IMR-90 (cell line): Measurements from ENCODE around the gene SLC25A15.

Source experiments
- ELK1 ChIP-seq: fragments of 150-350 bp; IDR thresholded peaks from 2 replicates; pipeline ENCODE4 v1.6.1; 2016; ENCODE audit warnings: low read depth, mild to moderate bottlenecking, low read length, moderate library complexity, borderline replicate concordance
- MAFK ChIP-seq: IDR thresholded peaks from 2 replicates; pipeline ENCODE4 v1.6.1; 2012; ENCODE audit warnings: low read depth, low read length, improper control_type of control experiment
- MAZ ChIP-seq: IDR thresholded peaks from 2 replicates; pipeline ENCODE4 v1.6.1; 2012; ENCODE audit warnings: low read depth, mild to moderate bottlenecking, low read length, improper control_type of control experiment, moderate library complexity, borderline replicate concordance
- MXI1 ChIP-seq: IDR thresholded peaks from 2 replicates; pipeline ENCODE4 v1.6.1; 2012; ENCODE audit warnings: low read depth, mild to moderate bottlenecking, low read length, moderate library complexity, borderline replicate concordance
- NFE2L2 ChIP-seq: fragments of 150-350 bp; IDR thresholded peaks from 2 replicates; pipeline ENCODE4 v1.6.1; 2016; ENCODE audit warnings: low read depth, mild to moderate bottlenecking, low read length
- POLR2A ChIP-seq: IDR thresholded peaks from 2 replicates; pipeline ENCODE4 v1.6.1; 2012; ENCODE audit warnings: mild to moderate bottlenecking, low read depth, low read length
- RFX5 ChIP-seq: IDR thresholded peaks from 2 replicates; pipeline ENCODE4 v1.8.0; 2012; ENCODE audit warnings: low read depth, mild to moderate bottlenecking, low read length, moderate library complexity
- SMC3 ChIP-seq: fragments of 150-350 bp; IDR thresholded peaks from 2 replicates; pipeline ENCODE4 v1.6.1; 2016; ENCODE audit warnings: low read depth, mild to moderate bottlenecking, antibody characterized with exemption, low read length, moderate library complexity
- TF ChIP-seq, protein P1 (sequence below): conservative IDR thresholded peaks from 2 replicates; pipeline ENCODE4 v1.5.1; 2012; ENCODE audit warnings: mild to moderate bottlenecking, low read depth, low read length, improper control_type of control experiment

DNA sequence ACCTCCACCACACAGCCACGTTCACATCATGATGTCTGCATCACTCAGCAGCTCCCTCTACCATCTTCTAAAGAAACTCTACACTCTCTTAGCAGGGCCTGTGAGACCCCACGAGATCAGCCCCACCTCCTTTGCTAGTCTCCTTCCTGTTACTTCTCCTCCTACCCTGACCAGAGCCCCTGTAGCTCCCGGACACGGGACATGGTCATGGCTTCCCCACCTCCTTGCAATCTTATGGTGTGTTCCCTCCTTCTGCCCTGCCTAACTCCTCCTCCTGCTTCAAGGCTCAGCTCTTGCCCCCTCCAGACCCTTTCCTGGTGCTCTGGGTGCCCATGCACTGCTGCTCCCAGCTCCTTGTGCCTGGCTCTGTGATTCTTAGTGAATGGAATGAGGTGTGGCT is 10.4 kb upstream of the SLC25A15 start:
- TF ChIP-seq, protein P1, sequence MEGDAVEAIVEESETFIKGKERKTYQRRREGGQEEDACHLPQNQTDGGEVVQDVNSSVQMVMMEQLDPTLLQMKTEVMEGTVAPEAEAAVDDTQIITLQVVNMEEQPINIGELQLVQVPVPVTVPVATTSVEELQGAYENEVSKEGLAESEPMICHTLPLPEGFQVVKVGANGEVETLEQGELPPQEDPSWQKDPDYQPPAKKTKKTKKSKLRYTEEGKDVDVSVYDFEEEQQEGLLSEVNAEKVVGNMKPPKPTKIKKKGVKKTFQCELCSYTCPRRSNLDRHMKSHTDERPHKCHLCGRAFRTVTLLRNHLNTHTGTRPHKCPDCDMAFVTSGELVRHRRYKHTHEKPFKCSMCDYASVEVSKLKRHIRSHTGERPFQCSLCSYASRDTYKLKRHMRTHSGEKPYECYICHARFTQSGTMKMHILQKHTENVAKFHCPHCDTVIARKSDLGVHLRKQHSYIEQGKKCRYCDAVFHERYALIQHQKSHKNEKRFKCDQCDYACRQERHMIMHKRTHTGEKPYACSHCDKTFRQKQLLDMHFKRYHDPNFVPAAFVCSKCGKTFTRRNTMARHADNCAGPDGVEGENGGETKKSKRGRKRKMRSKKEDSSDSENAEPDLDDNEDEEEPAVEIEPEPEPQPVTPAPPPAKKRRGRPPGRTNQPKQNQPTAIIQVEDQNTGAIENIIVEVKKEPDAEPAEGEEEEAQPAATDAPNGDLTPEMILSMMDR, result no peak
- TF ChIP-seq ELK1, result no peak
- TF ChIP-seq POLR2A, result no peak
- no peak for TF ChIP-seq RFX5
- no peak for TF ChIP-seq MXI1
- TF ChIP-seq SMC3, result no peak
- TF ChIP-seq MAFK, result no peak
- TF ChIP-seq MAZ, result no peak
- TF ChIP-seq NFE2L2, result no peak
